22Rv1 (cell line): ENCODE measurements around the gene SFR1.
A peak's percentile ranks its signal among the peaks of the same experiment; 100 is the strongest.

Source experiments
- H3K27ac ChIP-seq: fragments of 450-650 bp; 2 replicates; pipeline ENCODE4 v1.5.1; 2017
- CTCF ChIP-seq: fragments of 450-650 bp; IDR thresholded peaks from 2 replicates; pipeline ENCODE4 v1.5.1; 2017; ENCODE audit warnings: mild to moderate bottlenecking
- ZFX ChIP-seq: fragments of 450-650 bp; IDR thresholded peaks from 2 replicates; pipeline ENCODE4 v1.6.1; 2017; ENCODE audit warnings: antibody characterized with exemption, borderline replicate concordance

SFR1 gene

GRCh38 chr10:104121485-104122224 lies at the start of gene SFR1:
Gene SFR1, plus strand, starts transcription at chr10:104122171. Its CDS starts 13 bp downstream, at chr10:104122184.
- H3K27ac ChIP-seq: peak within 1 kb of the TSS; percentile 97
- TF ChIP-seq ZFX: no peak
- peak; percentile 87 for TF ChIP-seq CTCF

DNA sequence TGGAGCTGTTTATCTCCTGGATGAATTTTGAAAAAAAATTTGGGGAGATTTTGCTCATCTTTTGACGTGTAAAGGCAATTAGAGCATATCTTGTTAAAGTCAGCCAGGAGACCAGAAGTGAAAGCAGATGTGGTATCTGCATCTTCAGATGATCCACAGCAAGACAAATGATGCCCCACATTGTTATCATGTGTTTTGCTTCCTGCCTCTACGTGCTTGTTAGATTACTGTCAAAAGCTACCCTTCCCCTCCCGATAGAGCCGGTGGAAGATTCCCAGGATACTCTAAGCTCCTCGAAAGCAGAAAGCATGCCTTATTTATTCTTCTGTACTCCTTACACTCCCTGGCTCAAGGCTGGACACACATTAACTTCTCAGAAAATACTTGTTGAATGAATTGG lies 49.2 kb upstream of the SFR1 start:
- no peak for TF ChIP-seq ZFX
- no peak for TF ChIP-seq CTCF
- H3K27ac ChIP-seq: no peak overlapping the region

- TF ChIP-seq CTCF (no peak), ZFX (no peak)
- H3K27ac ChIP-seq: no peak overlapping the region
These were observed 47.5 kb upstream of the SFR1 start for GRCh38 chr10:104074505-104074904.

DNA sequence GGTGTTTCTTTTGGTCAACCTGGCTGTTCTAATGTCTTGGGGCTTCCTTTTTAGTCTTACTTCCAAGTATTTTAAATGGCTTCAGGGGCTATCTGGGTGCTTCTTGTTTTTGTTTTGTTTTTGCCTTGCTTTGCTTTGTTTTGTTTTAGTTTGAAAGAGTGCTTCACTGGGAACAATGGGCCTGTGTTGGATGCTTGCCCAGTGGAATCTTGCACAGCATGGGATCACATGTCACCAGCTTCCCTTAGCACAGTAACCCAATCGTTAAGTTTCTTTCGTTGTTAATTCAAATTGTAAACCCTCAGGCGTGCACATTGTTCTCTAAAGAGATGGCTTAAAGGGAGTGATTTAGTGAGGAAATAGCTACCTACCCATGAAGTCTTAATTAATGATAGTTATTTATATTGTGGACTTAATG lies 45.2 kb upstream of the SFR1 start:
- TF ChIP-seq CTCF (no peak), ZFX (no peak)
- H3K27ac ChIP-seq: no peak overlapping the region

DNA sequence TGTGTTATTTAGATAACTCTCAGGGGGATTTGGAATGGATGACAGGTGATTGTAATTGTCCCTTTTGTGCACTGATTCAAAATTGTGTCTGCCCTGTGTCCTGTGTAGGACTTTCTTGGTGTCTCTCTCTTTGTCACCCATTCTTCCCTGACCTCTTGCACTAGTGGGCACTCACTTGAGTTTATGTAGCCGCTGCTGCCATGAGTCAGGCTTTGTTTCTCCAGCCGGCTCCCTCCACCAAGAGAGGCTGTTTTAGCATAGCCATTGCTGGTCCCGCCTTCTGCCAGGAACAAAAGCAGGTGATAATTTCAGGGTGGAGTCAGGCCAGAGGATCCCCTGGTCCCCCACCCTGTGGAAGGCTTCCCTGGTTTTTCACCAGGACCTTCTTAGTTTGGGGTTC lies 44.7 kb upstream of the SFR1 start:
- no peak overlapping the region for H3K27ac ChIP-seq
- TF ChIP-seq ZFX (no peak), CTCF (no peak)

DNA sequence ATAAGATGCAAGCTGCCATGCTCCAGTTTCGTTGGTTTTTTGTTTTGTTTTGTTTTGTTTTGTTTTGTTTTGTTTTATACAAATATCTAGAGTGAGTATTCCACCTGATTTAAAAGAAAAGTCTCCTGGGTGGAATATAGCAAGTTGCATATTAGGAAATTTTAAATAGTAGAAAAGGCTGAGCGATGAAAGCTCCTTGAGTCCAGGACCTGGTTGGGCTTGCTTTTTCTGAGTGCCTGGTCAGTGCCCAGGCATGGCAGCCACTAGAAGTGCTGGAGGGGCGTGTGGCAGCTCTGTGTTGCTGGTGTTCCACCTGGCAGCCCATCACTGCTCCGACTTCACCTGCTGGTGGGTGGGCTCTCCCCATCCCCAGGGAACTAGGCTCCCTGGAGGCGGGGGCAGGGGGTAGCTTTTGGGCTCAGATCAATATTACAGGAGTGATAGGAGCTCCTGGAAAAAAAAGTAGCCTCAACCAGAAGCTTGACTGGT lies 44.3 kb upstream of the SFR1 start:
- no peak for TF ChIP-seq CTCF
- TF ChIP-seq ZFX: no peak
- H3K27ac ChIP-seq: no peak overlapping the region

DNA sequence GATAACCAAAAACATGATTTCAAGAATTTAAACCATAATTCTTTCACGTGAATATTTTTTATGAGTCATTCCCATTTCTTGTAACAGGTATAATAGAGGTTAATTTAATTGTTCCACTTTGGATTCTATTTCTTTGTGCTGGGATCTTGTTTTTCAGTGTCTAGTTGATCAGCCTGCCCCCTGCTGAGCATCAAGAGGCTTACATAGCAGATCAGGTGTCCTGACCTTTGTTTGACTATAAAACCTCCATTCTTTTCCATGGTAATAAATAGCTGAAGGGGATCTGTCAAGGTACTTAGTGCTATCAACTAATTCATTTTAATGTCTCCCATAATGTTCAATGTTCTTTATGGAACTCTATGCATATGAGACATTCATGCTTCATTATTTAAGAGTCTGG lies 41.2 kb upstream of the SFR1 start:
- TF ChIP-seq CTCF (peak; percentile 67), ZFX (no peak)
- no peak overlapping the region for H3K27ac ChIP-seq
